Immature natural killer cell (primary cell): Measurements from ENCODE around the gene ENPP1. TPM values are rescaled to one million over a fixed set of nuclear protein-coding genes. Genes with fewer than 3 reads are reported as not detected.

Source experiments
- DNase-seq, 3 donors: peaks; one replicate each; pipeline ENCODE4 v3.0.0; 2022; ENCODE audit warnings: mixed read lengths in 1 of 3
- H3K27ac Mint-ChIP-seq, 6 donors: one replicate each; pipeline ENCODE4 v1.8.0; 2020; ENCODE audit warnings: mixed read lengths in 6 of 6, mild to moderate bottlenecking in 5 of 6, inconsistent platforms in 4 of 6, moderate library complexity in 3 of 6
- H3K27me3 Mint-ChIP-seq, 3 donors: one replicate each; pipeline ENCODE4 v1.8.0; 2020 to 2021; ENCODE audit warnings: low read depth in 3 of 3, mild to moderate bottlenecking in 3 of 3, mixed read lengths in 3 of 3, moderate library complexity in 3 of 3, inconsistent platforms in 1 of 3
- H3K36me3 Mint-ChIP-seq, 3 donors: one replicate each; pipeline ENCODE4 v1.8.0; 2020; ENCODE audit warnings: mixed read lengths in 3 of 3, inconsistent platforms in 2 of 3, mild to moderate bottlenecking in 2 of 3
- H3K4me1 Mint-ChIP-seq, 2 donors: one replicate each; pipeline ENCODE4 v1.8.0; 2020; ENCODE audit warnings: inconsistent platforms in 2 of 2, mild to moderate bottlenecking in 2 of 2, mixed read lengths in 2 of 2, moderate library complexity in 1 of 2
- H3K4me3 Mint-ChIP-seq, 5 donors: one replicate each; pipeline ENCODE4 v1.8.0; 2020; ENCODE audit warnings: mild to moderate bottlenecking in 5 of 5, mixed read lengths in 5 of 5, inconsistent platforms in 3 of 5, moderate library complexity in 3 of 5
- H3K9me3 Mint-ChIP-seq, 6 donors: one replicate each; pipeline ENCODE4 v1.8.0; 2020; ENCODE audit warnings: mild to moderate bottlenecking in 6 of 6, mixed read lengths in 6 of 6, inconsistent platforms in 4 of 6, moderate library complexity in 3 of 6
- polyA plus RNA-seq, 3 donors: library from polyadenylated mRNA; unstranded; fragments of 300-500 nt; fragmentation: Illumina TruSeq; gene quantifications; one replicate each; pipeline ENCODE4 v1.2.3, GENCODE V29; 2021

ENPP1 gene
- polyA plus RNA-seq, 3 donors from 2014 or later, result 0.29 to 2.5 (median 1.3) TPM

- no peak overlapping the region for H3K4me3 Mint-ChIP-seq
- H3K36me3 Mint-ChIP-seq, result no peaks in the 10 kb centered on the region
- peaks cover 5 to 7% (median 6%) of the 10 kb centered on the region in 3 donors for H3K27me3 Mint-ChIP-seq
- no peak for DNase-seq
- no peak overlapping the region for H3K27ac Mint-ChIP-seq
- no peaks in the 10 kb centered on the region for H3K4me1 Mint-ChIP-seq
- H3K9me3 Mint-ChIP-seq, result no peaks in the 10 kb centered on the region
Measured at GRCh38 chr6:131773284-131773950, 34.4 kb upstream of the ENPP1 start.

GRCh38 chr6:131775886-131776285 is 31.9 kb upstream of the ENPP1 start:
- Mint-ChIP-seq H3K4me3 (no peak overlapping the region), H3K9me3 (no peaks in the 10 kb centered on the region), H3K27ac (no peak overlapping the region), H3K36me3 (no peaks in the 10 kb centered on the region), H3K27me3 (peaks cover 4 to 7% (median 4%) of the 10 kb centered on the region in 3 donors), H3K4me1 (no peaks in the 10 kb centered on the region)
- no peak for DNase-seq

GRCh38 chr6:131776985-131777384 is 30.8 kb upstream of the ENPP1 start:
- Mint-ChIP-seq H3K9me3 (no peaks in the 10 kb centered on the region), H3K4me1 (no peaks in the 10 kb centered on the region), H3K27ac (no peak overlapping the region), H3K4me3 (no peak overlapping the region), H3K36me3 (no peaks in the 10 kb centered on the region), H3K27me3 (peaks cover 4 to 7% (median 4%) of the 10 kb centered on the region in 3 donors)
- DNase-seq, result no peak

- peaks cover 1 to 7% (median 4%) of the 10 kb centered on the region in 3 donors for H3K27me3 Mint-ChIP-seq
- H3K36me3 Mint-ChIP-seq, result no peaks in the 10 kb centered on the region
- no peak for DNase-seq
- no peak overlapping the region for H3K4me3 Mint-ChIP-seq
- H3K9me3 Mint-ChIP-seq, result no peaks in the 10 kb centered on the region
- H3K4me1 Mint-ChIP-seq, result no peaks in the 10 kb centered on the region
- H3K27ac Mint-ChIP-seq, result no peak overlapping the region
Measured at GRCh38 chr6:131778169-131778568, 29.7 kb upstream of the ENPP1 start.

- no peak for DNase-seq
- Mint-ChIP-seq H3K36me3 (no peaks in the 10 kb centered on the region), H3K27me3 (peaks cover 1 to 11% (median 4%) of the 10 kb centered on the region in 3 donors), H3K27ac (no peak overlapping the region), H3K4me1 (no peaks in the 10 kb centered on the region), H3K9me3 (no peaks in the 10 kb centered on the region), H3K4me3 (no peak overlapping the region)
Measured at GRCh38 chr6:131779304-131779703, 28.5 kb upstream of the ENPP1 start.

- Mint-ChIP-seq H3K4me1 (no peaks in the 10 kb centered on the region), H3K4me3 (no peak overlapping the region), H3K27me3 (peaks cover 5 to 10% (median 9%) of the 10 kb centered on the region in 3 donors)
Measured at GRCh38 chr6:131780600-131780999, 27.2 kb upstream of the ENPP1 start.

GRCh38 chr6:131781687-131782086 is 26.1 kb upstream of the ENPP1 start:
- no peaks in the 10 kb centered on the region for H3K36me3 Mint-ChIP-seq
- peaks cover 0 to 2% (median 0%) of the 10 kb centered on the region in 6 donors for H3K9me3 Mint-ChIP-seq
- DNase-seq, result no peak
- no peak overlapping the region for H3K27ac Mint-ChIP-seq
- no peak overlapping the region for H3K4me3 Mint-ChIP-seq
- no peaks in the 10 kb centered on the region for H3K4me1 Mint-ChIP-seq
- peaks cover 4 to 10% (median 9%) of the 10 kb centered on the region in 3 donors for H3K27me3 Mint-ChIP-seq

More at GRCh38 chr6:131780600-131780999, 27.2 kb upstream of the ENPP1 start:
- no peak for DNase-seq
- peaks cover 0 to 2% (median 0%) of the 10 kb centered on the region in 6 donors for H3K9me3 Mint-ChIP-seq
- no peak overlapping the region for H3K27ac Mint-ChIP-seq
- no peaks in the 10 kb centered on the region for H3K36me3 Mint-ChIP-seq

GRCh38 chr6:131782764-131783163 is 25.1 kb upstream of the ENPP1 start:
- no peak for DNase-seq
- Mint-ChIP-seq H3K27me3 (peaks cover 4 to 9% (median 8%) of the 10 kb centered on the region in 3 donors), H3K27ac (no peak overlapping the region), H3K4me3 (no peak overlapping the region), H3K4me1 (no peaks in the 10 kb centered on the region), H3K9me3 (peaks cover 0 to 2% (median 0%) of the 10 kb centered on the region in 6 donors), H3K36me3 (no peaks in the 10 kb centered on the region)

- Mint-ChIP-seq H3K36me3 (no peaks in the 10 kb centered on the region), H3K27me3 (peaks cover 4 to 8% (median 7%) of the 10 kb centered on the region in 3 donors), H3K4me3 (no peak overlapping the region), H3K9me3 (peaks cover 0 to 2% (median 0%) of the 10 kb centered on the region in 6 donors), H3K27ac (no peak overlapping the region), H3K4me1 (peaks cover 0 to 6% of the 10 kb centered on the region in 2 donors)
- no peak for DNase-seq
Measured at GRCh38 chr6:131784561-131784960, 23.3 kb upstream of the ENPP1 start.

GRCh38 chr6:131787079-131787478 is 20.7 kb upstream of the ENPP1 start:
- peaks cover 0 to 2% (median 0%) of the 10 kb centered on the region in 6 donors for H3K9me3 Mint-ChIP-seq
- DNase-seq, result no peak
- peaks cover 4 to 8% (median 4%) of the 10 kb centered on the region in 3 donors for H3K27me3 Mint-ChIP-seq
- no peak overlapping the region for H3K27ac Mint-ChIP-seq
- no peaks in the 10 kb centered on the region for H3K36me3 Mint-ChIP-seq
- H3K4me1 Mint-ChIP-seq, result peaks cover 0 to 6% of the 10 kb centered on the region in 2 donors
- no peak overlapping the region for H3K4me3 Mint-ChIP-seq

GRCh38 chr6:131787766-131788712 is 19.8 kb upstream of the ENPP1 start:
- Mint-ChIP-seq H3K4me3 (no peak overlapping the region), H3K4me1 (peaks cover 0 to 6% of the 10 kb centered on the region in 2 donors), H3K9me3 (peaks cover 0 to 2% (median 0%) of the 10 kb centered on the region in 6 donors), H3K27ac (no peak overlapping the region), H3K36me3 (no peaks in the 10 kb centered on the region), H3K27me3 (peaks cover 4 to 8% (median 4%) of the 10 kb centered on the region in 3 donors)
- DNase-seq, result no peak

- peaks cover 0 to 2% (median 0%) of the 10 kb centered on the region in 6 donors for H3K9me3 Mint-ChIP-seq
- H3K4me3 Mint-ChIP-seq, result no peak overlapping the region
- H3K4me1 Mint-ChIP-seq, result peaks cover 0 to 6% of the 10 kb centered on the region in 2 donors
- no peak for DNase-seq
- peaks cover 0 to 11% (median 4%) of the 10 kb centered on the region in 3 donors for H3K27me3 Mint-ChIP-seq
- no peak overlapping the region for H3K27ac Mint-ChIP-seq
- no peaks in the 10 kb centered on the region for H3K36me3 Mint-ChIP-seq
Measured at GRCh38 chr6:131789219-131789618, 18.6 kb upstream of the ENPP1 start.

GRCh38 chr6:131791476-131791875 is 16.3 kb upstream of the ENPP1 start:
- peaks cover 0 to 6% of the 10 kb centered on the region in 2 donors for H3K4me1 Mint-ChIP-seq
- no peak for DNase-seq
- no peak overlapping the region for H3K4me3 Mint-ChIP-seq
- no peaks in the 10 kb centered on the region for H3K9me3 Mint-ChIP-seq
- H3K36me3 Mint-ChIP-seq, result no peaks in the 10 kb centered on the region
- peaks cover 0 to 3% (median 1%) of the 10 kb centered on the region in 3 donors for H3K27me3 Mint-ChIP-seq
- no peak overlapping the region for H3K27ac Mint-ChIP-seq

GRCh38 chr6:131792091-131792496 is 15.7 kb upstream of the ENPP1 start:
- no peak overlapping the region for H3K27ac Mint-ChIP-seq
- H3K4me3 Mint-ChIP-seq, result no peak overlapping the region
- peaks cover 0 to 6% of the 10 kb centered on the region in 2 donors for H3K4me1 Mint-ChIP-seq
- DNase-seq, result no peak
- no peaks in the 10 kb centered on the region for H3K9me3 Mint-ChIP-seq
- H3K36me3 Mint-ChIP-seq, result no peaks in the 10 kb centered on the region
- H3K27me3 Mint-ChIP-seq, result peaks cover 0 to 3% (median 1%) of the 10 kb centered on the region in 3 donors
